ENCODE data around the gene IL1RAPL1. TPM values are rescaled to one million over a fixed set of nuclear protein-coding genes. Genes with fewer than 3 reads are reported as not detected.

IL1RAPL1 gene
- total and polyA plus RNA-seq, 9 of the 15 experiments (the other 6 are each of a cell fraction or from before 2014, with no cell fraction given), result 0.04 to 0.07 (median 0.04) TPM; not detected in 6

- in situ Hi-C loops (cut with MboI), result no loop called here
- Histone ChIP-seq H3K9me3 (replicated peaks; ENCODE audit: control insufficient read depth, insufficient read depth, low read depth, low read length) (no peaks in the 10 kb centered on the region), H3K4me3 (no peak overlapping the region), H3K4me2 (ENCODE audit: insufficient read depth, low read length) (no peak overlapping the region), H3K9me1 (ENCODE audit: control insufficient read depth, insufficient read depth, low read length) (no peaks in the 10 kb centered on the region), H3K27me3 (ENCODE audit: control insufficient read depth in 2 of 2, insufficient read depth in 2 of 2, low read length in 2 of 2) (no peaks in the 10 kb centered on the region), H3K4me1 (replicated peaks in 1 of 2; ENCODE audit: control insufficient read depth in 2 of 2, insufficient read depth in 2 of 2, low read length in 2 of 2) (no peaks in the 10 kb centered on the region), H3K27ac (ENCODE audit: extremely low read depth, low read depth, low read length) (no peak overlapping the region), H3K36me3 (ENCODE audit: control insufficient read depth, insufficient read depth, low read length) (no peaks in the 10 kb centered on the region), H3K9ac (ENCODE audit: insufficient read depth in 1 of 2, low read depth in 2 of 2, low read length in 2 of 2) (no peak overlapping the region), H4K20me1 (replicated peaks; ENCODE audit: control insufficient read depth, insufficient read depth, low read length) (no peaks in the 10 kb centered on the region), H2AFZ (ENCODE audit: low read depth, low read length) (no peak overlapping the region), H3K79me2 (ENCODE audit: control insufficient read depth, insufficient read depth, low read length) (no peaks in the 10 kb centered on the region)
- ATAC-seq (no peak), DNase-seq (ENCODE audit: extremely low read depth in 1 of 4, low spot score in 3 of 4) (no peak), FAIRE-seq (no peak)
- TF ChIP-seq KLF16 (IDR thresholded peaks at IDR 0.05) (no peak), BRF1 (IDR thresholded peaks at IDR 0.05; ENCODE audit: borderline replicate concordance, extremely low read depth, insufficient read length) (no peak), DLX4 (CRISPR knock-in tag; IDR thresholded peaks at IDR 0.05) (no peak), E2F8 (IDR thresholded peaks at IDR 0.05; ENCODE audit: low read depth, partially characterized antibody) (no peak), NR2F6 (CRISPR knock-in tag; IDR thresholded peaks at IDR 0.05) (no peak), MXI1 (IDR thresholded peaks at IDR 0.05; ENCODE audit: low read depth, low read length) (no peak), ZNF436 (CRISPR knock-in tag; IDR thresholded peaks at IDR 0.05) (no peak), NFXL1 (CRISPR knock-in tag; IDR thresholded peaks at IDR 0.05) (no peak), HMGXB4 (CRISPR knock-in tag; IDR thresholded peaks at IDR 0.05) (no peak), THRA (IDR thresholded peaks at IDR 0.05) (no peak), ZBTB8A (IDR thresholded peaks at IDR 0.05; ENCODE audit: partially characterized antibody) (no peak), HSF4 (CRISPR knock-in tag; IDR thresholded peaks at IDR 0.05; ENCODE audit: borderline replicate concordance) (no peak), ZNF134 (CRISPR knock-in tag; conservative IDR thresholded peaks at IDR 0.05) (no peak), SOX6 (IDR thresholded peaks at IDR 0.05) (no peak), CBFA2T2 (conservative IDR thresholded peaks at IDR 0.05) (no peak), FOXO4 (CRISPR knock-in tag; IDR thresholded peaks at IDR 0.05) (no peak)
- 10% methylated on average over 1 of the region's 1 CpG for WGBS (ENCODE audit: insufficient coverage, low coverage, missing lambda C conversion rate)
- CTCF ChIA-PET (ENCODE audit: low intra/inter-chr PET ratio), result no interaction called here
- no TSS peak for BruUV-seq (replicated peaks)
- intact Hi-C loops (cut with micrococcal nuclease), result no loop called here
- POLR2A ChIA-PET, result no interaction called here
These were observed 264.6 kb downstream of the IL1RAPL1 start for GRCh38 chrX:28851871-28852270.

All from K562 (cell line).